ENCODE measurements around the gene MEF2C.

The MEF2C gene

GRCh38 chr5:88670461-88670860, 212.5 kb downstream of the MEF2C start:
- Histone ChIP-seq H3K9me3 (ENCODE audit: control insufficient read depth in 1 of 2, low read length in 2 of 2) (no peaks in the 10 kb centered on the region), H3K4me1 (ENCODE audit: control insufficient read depth in 1 of 2, insufficient read depth in 2 of 2, low read length in 2 of 2) (peaks cover 6 to 35% of the 10 kb centered on the region in 2 donors), H3K27ac (ENCODE audit: low read length) (no peak overlapping the region), H3K36me3 (ENCODE audit: control insufficient read depth in 1 of 2, insufficient read depth in 2 of 2, low read length in 2 of 2) (no peaks in the 10 kb centered on the region), H3K4me3 (ENCODE audit: low read depth in 1 of 2, low read length in 2 of 2) (peak overlapping the region in 1 of 2 donors; percentile 54), H3K27me3 (ENCODE audit: low read depth, low read length) (peaks cover 89% of the 10 kb centered on the region)

DNA sequence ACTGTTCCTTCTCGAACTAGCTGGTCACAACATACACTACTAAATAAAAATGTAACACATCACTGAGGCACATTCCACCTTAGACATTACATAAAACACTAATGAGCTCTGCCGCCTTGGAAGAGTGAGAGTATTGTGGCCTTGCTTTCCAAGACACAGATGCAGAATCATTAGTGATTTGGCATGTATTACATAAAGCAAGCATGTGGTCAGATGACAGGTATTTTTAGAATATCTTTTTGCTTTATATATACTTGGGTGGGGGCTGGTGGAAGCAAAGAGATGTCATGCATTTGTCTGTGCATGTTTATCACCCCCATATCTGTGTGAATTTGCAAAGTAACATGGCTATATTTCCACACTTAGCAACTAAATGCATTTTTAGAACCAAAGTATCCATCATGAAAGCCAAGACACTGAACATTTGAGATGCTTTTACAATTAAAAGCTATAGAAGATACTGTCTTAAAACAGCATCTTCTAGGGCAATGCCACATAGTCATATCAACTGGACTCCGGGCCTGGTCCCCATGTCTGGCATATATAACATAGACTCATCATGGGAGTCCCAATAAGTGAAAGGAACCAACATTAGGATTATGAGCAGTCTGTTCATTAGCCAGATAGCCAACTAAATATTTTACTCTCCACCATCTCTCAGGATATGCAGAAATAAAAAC, 213.5 kb downstream of the MEF2C start:
- H3K36me3 ChIP-seq (ENCODE audit: control insufficient read depth in 1 of 2, insufficient read depth in 2 of 2, low read length in 2 of 2), result no peaks in the 10 kb centered on the region
- H3K4me3 ChIP-seq (ENCODE audit: low read depth in 1 of 2, low read length in 2 of 2), result no peak overlapping the region
- H3K9me3 ChIP-seq (ENCODE audit: control insufficient read depth in 1 of 2, low read length in 2 of 2), result no peaks in the 10 kb centered on the region
- peaks cover 89% of the 10 kb centered on the region for H3K27me3 ChIP-seq (ENCODE audit: low read depth, low read length)
- H3K27ac ChIP-seq (ENCODE audit: low read length), result no peak overlapping the region
- H3K4me1 ChIP-seq (ENCODE audit: control insufficient read depth in 1 of 2, insufficient read depth in 2 of 2, low read length in 2 of 2), result peaks cover 0 to 26% of the 10 kb centered on the region in 2 donors

GRCh38 chr5:88667496-88668201, 215.3 kb downstream of the MEF2C start:
- Histone ChIP-seq H3K9me3 (ENCODE audit: control insufficient read depth in 1 of 2, low read length in 2 of 2) (no peaks in the 10 kb centered on the region), H3K36me3 (ENCODE audit: control insufficient read depth in 1 of 2, insufficient read depth in 2 of 2, low read length in 2 of 2) (no peaks in the 10 kb centered on the region), H3K4me3 (ENCODE audit: low read depth in 1 of 2, low read length in 2 of 2) (peak overlapping the region; percentile 59 to 71), H3K4me1 (ENCODE audit: control insufficient read depth in 1 of 2, insufficient read depth in 2 of 2, low read length in 2 of 2) (peaks cover 0 to 13% of the 10 kb centered on the region in 2 donors), H3K27ac (ENCODE audit: low read length) (no peak overlapping the region), H3K27me3 (ENCODE audit: low read depth, low read length) (peaks cover 77% of the 10 kb centered on the region)
